CD4-positive, alpha-beta memory T cell (primary cell): ENCODE measurements around the gene FKBP9. TPM values are rescaled to one million over a fixed set of nuclear protein-coding genes. Genes with fewer than 3 reads are reported as not detected.
"Not testable (repeated sequence)": the region's sequence is repeated elsewhere in the genome, so short reads cannot be mapped to it uniquely, and the experiment has no call there.

ENCODE experiments used
- CTCF ChIA-PET: fragments of 350-600 bp; sonication (Branson Sonifier 250); formaldehyde crosslinking; loops from one replicate; lab custom pipeline; 2021; ENCODE audit warnings: inconsistent platforms; ENCODE audit not compliant: partially characterized antibody; lab: Charles Lee
- POLR2A ChIA-PET: fragments of 350-600 bp; sonication (Branson Sonifier 250); formaldehyde crosslinking; loops from one replicate; lab custom pipeline; 2021; ENCODE audit not compliant: partially characterized antibody; lab: Charles Lee
- DNase-seq, 5 donors: peaks; one replicate each; pipeline versions ENCODE4 v3.0.0 to v3.0.0-alpha.2; 2020 to 2022; ENCODE audit warnings: mixed read lengths in 1 of 5
- H3K27ac ChIP-seq: one replicate; pipeline ENCODE4 v1.7.0; 2013; ENCODE audit warnings: low read depth, low read length
- H3K27me3 ChIP-seq: 2 replicates; pipeline ENCODE4 v1.7.0; 2013; ENCODE audit warnings: mild to moderate bottlenecking, low read length, moderate library complexity; ENCODE audit not compliant: insufficient read depth
- H3K36me3 ChIP-seq: 2 replicates; pipeline ENCODE4 v1.7.0; 2013; ENCODE audit warnings: mild to moderate bottlenecking, low read length, moderate library complexity; ENCODE audit not compliant: insufficient read depth
- H3K4me1 ChIP-seq: 2 replicates; pipeline ENCODE4 v1.7.0; 2013; ENCODE audit warnings: mild to moderate bottlenecking, low read length, moderate library complexity; ENCODE audit not compliant: insufficient read depth
- H3K4me3 ChIP-seq, 2 donors: one replicate each; pipeline ENCODE4 v1.7.0; 2013; ENCODE audit warnings: low read length in 2 of 2, mild to moderate bottlenecking in 1 of 2
- H3K9me3 ChIP-seq, 2 donors: one replicate each; pipeline ENCODE4 v1.7.0; 2013; ENCODE audit warnings: low read length in 2 of 2, control low read depth in 1 of 2; ENCODE audit not compliant: control insufficient read depth in 1 of 2
- H3K27ac Mint-ChIP-seq, 7 donors: one replicate each; pipeline ENCODE4 v1.8.0; 2020 to 2021; ENCODE audit warnings: mixed read lengths in 7 of 7, mild to moderate bottlenecking in 6 of 7, inconsistent platforms in 3 of 7, moderate library complexity in 3 of 7
- H3K27me3 Mint-ChIP-seq, 2 donors: one replicate each; pipeline ENCODE4 v1.8.0; 2020 to 2021; ENCODE audit warnings: mixed read lengths in 2 of 2
- H3K36me3 Mint-ChIP-seq, 2 donors: one replicate each; pipeline ENCODE4 v1.8.0; 2020 to 2021; ENCODE audit warnings: mixed read lengths in 2 of 2, inconsistent platforms in 1 of 2, mild to moderate bottlenecking in 1 of 2
- H3K4me1 Mint-ChIP-seq, 4 donors: one replicate each; pipeline ENCODE4 v1.8.0; 2020 to 2021; ENCODE audit warnings: mixed read lengths in 4 of 4, mild to moderate bottlenecking in 1 of 4
- H3K4me3 Mint-ChIP-seq, 8 donors: one replicate each; pipeline ENCODE4 v1.8.0; 2020 to 2021; ENCODE audit warnings: mixed read lengths in 8 of 8, mild to moderate bottlenecking in 7 of 8, moderate library complexity in 6 of 8, inconsistent platforms in 3 of 8
- H3K9me3 Mint-ChIP-seq, 8 donors: one replicate each; pipeline ENCODE4 v1.8.0; 2020 to 2021; ENCODE audit warnings: mixed read lengths in 8 of 8, mild to moderate bottlenecking in 5 of 8, inconsistent platforms in 3 of 8, moderate library complexity in 1 of 8
- intact Hi-C: fragments of 100-400 bp; cut with micrococcal nuclease; formaldehyde crosslinking; loops from one replicate; pipeline ENCODE4 v1.15.1; 2023
- polyA plus RNA-seq, 2 donors: library from polyadenylated mRNA; unstranded; fragments of 300-500 nt; fragmentation: Illumina TruSeq; gene quantifications; one replicate each; pipeline ENCODE4 v1.2.3, GENCODE V29; 2021
- total RNA-seq, 2 experiments: library from RNA; stranded (reverse); gene quantifications; one replicate each; pipeline ENCODE4 v1.2.3, GENCODE V29; 2021

Gene FKBP9
- total and polyA plus RNA-seq, 4 experiments from 2014 or later = 0.32 to 0.35 TPM; not detected in 2

DNA sequence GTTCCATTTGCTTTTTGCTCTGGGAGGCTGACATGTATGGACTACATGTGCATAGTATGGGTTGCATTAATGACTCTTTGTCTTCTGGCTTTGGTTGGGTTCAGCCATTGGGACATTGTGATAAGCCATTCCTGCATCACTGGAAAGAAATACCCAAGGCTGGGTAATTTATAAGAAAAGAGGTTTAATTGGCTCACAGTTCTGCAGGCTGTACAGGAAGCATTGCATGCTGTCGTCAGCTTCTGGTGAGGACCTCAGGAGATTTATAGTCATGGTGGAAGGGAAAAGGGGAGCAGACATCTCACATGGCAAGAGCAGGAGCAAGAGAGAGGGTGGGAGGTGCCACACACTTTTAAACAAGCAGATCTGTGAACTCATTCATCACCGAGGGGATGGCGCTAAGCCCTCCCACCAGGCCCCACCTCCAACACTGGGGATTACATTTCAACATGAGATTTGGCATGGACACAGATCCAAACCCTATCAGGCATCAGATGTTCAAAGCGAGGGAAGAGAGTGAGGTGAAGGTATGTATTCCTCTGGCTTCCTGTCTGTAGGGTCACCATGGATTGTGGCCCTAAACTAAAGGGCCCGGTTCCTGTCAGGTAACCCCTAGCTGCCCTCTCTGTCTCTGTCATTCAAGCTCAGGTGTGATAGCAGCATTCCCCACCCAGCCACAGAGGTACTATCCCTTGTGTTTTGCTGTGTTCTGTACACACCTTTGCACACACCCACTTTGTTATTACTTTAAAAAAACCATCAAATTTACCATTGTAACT is 9.4 kb downstream of the FKBP9 start:
- H3K27ac ChIP-seq, H3K4me1 ChIP-seq, DNase-seq, H3K4me1 Mint-ChIP-seq, H3K9me3 Mint-ChIP-seq, intact Hi-C loops, H3K9me3 ChIP-seq, POLR2A ChIA-PET, H3K36me3 ChIP-seq, H3K4me3 Mint-ChIP-seq, H3K27me3 ChIP-seq, H3K27me3 Mint-ChIP-seq, H3K27ac Mint-ChIP-seq, H3K36me3 Mint-ChIP-seq, H3K4me3 ChIP-seq: not testable (repeated sequence)
- CTCF ChIA-PET = interaction anchor here (2.8 kb wide), 2 partner anchors 82 to 120 kb away, joined by 10 to 14 read pairs; no protein-coding TSS in a partner anchor

DNA sequence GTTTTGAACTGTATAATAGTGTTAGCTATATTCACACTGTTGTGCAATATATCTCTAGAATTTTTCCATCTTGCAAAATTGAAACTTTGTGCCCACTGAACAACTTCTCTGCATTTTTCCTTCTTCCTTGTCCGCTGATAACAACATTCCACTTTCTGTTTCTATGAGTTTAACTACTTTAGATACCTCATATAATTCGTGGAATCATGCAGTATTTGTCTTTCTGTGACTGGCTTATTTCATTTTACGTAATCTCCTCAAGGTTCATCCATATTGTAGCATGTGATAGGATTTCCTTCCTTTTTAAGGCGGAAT is 10.0 kb downstream of the FKBP9 start:
- H3K36me3 Mint-ChIP-seq, DNase-seq, H3K4me1 ChIP-seq, CTCF ChIA-PET, H3K27me3 Mint-ChIP-seq, H3K9me3 Mint-ChIP-seq, H3K4me3 Mint-ChIP-seq, intact Hi-C loops, H3K4me1 Mint-ChIP-seq, POLR2A ChIA-PET, H3K4me3 ChIP-seq, H3K9me3 ChIP-seq, H3K36me3 ChIP-seq, H3K27me3 ChIP-seq, H3K27ac ChIP-seq: not testable (repeated sequence)
- H3K27ac Mint-ChIP-seq = peak overlapping the region in 1 of 7 donors; percentile 61

DNA sequence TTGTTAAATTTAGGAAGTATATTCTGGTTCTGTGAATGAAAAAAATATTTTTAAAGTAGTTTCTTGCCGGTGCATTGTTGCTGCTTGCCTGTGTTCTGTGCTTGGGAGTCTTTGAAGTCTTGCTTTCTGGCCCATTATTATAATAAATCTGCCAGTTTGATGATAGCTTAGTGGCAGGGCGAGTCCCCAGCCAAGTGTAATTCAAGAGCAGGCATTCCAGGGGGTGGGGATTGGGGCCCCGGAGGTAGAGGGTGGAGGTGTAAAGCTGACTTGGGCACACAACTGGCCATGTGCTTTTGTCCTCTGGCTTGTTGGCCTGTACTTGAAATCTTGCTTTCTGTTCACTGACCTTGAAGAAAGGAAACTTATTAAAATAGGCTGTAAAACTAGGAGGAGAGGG is 14.7 kb downstream of the FKBP9 start:
- CTCF ChIA-PET, H3K4me1 ChIP-seq, H3K36me3 Mint-ChIP-seq, H3K27me3 ChIP-seq, H3K9me3 ChIP-seq, intact Hi-C loops, H3K27ac Mint-ChIP-seq, DNase-seq, H3K27ac ChIP-seq, H3K27me3 Mint-ChIP-seq, H3K9me3 Mint-ChIP-seq, H3K4me3 Mint-ChIP-seq, H3K36me3 ChIP-seq, H3K4me1 Mint-ChIP-seq, H3K4me3 ChIP-seq, POLR2A ChIA-PET: not testable (repeated sequence)

DNA sequence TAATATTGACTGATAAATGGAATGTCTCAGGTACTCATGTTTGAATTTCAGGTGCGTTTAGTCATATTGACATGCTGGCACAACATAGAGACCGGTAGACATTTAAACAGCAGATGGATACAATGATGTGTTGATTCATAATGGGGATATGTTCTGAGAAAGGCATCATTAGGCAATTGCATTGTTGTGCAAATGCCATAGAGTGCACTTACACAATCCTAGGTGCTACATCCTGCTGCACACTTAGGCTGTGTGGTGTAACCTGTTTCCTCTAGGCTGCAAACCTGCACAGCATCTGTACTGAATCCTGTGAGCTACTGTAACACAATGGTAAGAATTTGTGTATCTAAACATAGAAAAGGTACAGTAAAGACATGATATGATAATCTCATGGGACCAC is 19.9 kb downstream of the FKBP9 start:
- H3K27ac Mint-ChIP-seq, H3K4me1 Mint-ChIP-seq, H3K4me3 Mint-ChIP-seq, CTCF ChIA-PET, H3K27ac ChIP-seq, DNase-seq, H3K36me3 Mint-ChIP-seq, H3K36me3 ChIP-seq, H3K27me3 Mint-ChIP-seq, H3K9me3 Mint-ChIP-seq, POLR2A ChIA-PET, intact Hi-C loops, H3K9me3 ChIP-seq, H3K4me1 ChIP-seq, H3K27me3 ChIP-seq, H3K4me3 ChIP-seq: not testable (repeated sequence)

DNA sequence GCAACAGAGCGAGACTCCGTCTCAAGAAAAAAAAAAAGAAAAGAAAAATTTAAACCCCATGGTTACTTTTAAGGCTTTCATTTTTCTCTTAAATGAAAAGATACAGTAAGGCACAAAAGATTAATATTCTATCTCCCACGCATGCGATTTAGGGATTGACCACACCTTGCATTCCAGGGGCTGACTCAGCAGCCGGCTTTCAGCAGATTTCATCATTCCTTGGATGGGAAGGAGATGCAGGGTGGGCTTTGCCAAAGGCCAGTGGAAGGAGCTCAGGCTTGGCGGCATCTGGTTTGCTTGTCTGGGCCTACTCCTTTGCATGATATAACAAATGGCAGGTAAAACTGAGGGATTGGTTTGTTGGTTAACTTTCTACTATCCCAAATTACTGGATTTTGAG is 22.0 kb downstream of the FKBP9 start:
- DNase-seq, H3K27me3 ChIP-seq, intact Hi-C loops, H3K4me3 Mint-ChIP-seq, H3K9me3 Mint-ChIP-seq, H3K4me3 ChIP-seq, H3K27ac Mint-ChIP-seq, H3K36me3 Mint-ChIP-seq, H3K36me3 ChIP-seq, CTCF ChIA-PET, H3K27ac ChIP-seq, POLR2A ChIA-PET, H3K4me1 Mint-ChIP-seq, H3K4me1 ChIP-seq, H3K9me3 ChIP-seq, H3K27me3 Mint-ChIP-seq: not testable (repeated sequence)

DNA sequence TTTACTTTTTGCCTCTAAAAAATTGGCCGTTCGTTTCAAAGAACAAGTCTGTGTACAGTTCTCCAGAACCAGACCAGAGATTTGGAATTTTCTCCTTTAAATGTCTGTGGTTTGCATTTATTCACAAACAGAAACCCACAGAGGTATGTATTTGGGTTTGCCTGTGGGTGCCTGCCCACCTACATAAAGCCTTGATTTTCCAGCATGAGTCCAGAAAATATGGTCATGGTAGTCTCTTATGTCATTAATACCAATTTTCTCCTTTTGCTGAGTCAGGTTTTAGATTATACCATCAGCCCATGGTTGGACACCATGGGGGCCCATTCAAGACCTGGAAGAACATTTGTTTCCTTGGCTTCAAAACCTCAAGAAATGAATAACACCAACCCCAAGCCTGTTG is 22.7 kb downstream of the FKBP9 start:
- H3K9me3 Mint-ChIP-seq, CTCF ChIA-PET, H3K36me3 Mint-ChIP-seq, H3K4me1 Mint-ChIP-seq, H3K27me3 ChIP-seq, H3K4me3 Mint-ChIP-seq, H3K4me3 ChIP-seq, H3K27ac Mint-ChIP-seq, H3K27me3 Mint-ChIP-seq, DNase-seq, intact Hi-C loops, POLR2A ChIA-PET, H3K36me3 ChIP-seq, H3K4me1 ChIP-seq, H3K9me3 ChIP-seq, H3K27ac ChIP-seq: not testable (repeated sequence)

DNA sequence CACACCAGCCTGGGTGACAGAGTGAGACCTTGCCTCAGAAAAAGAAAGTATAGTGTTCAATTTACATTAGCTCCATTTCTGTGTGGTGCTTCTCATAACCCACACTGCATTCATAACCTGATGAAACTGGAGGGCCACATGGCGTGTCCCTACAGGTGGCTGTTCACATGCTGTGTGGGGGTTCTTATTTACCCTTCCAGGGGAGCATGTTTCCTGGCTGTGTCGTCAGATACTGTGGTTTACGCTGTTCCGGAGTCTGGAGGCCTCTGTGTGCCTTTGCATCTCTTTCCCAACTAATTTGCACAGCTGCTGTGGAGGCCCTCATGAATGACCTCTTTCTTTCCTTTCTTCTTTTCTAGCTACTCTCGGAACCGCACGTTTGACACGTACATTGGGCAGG is 30.9 kb downstream of the FKBP9 start:
- H3K36me3 ChIP-seq, H3K4me1 ChIP-seq, POLR2A ChIA-PET, H3K9me3 ChIP-seq, H3K9me3 Mint-ChIP-seq, H3K27me3 Mint-ChIP-seq, H3K27ac Mint-ChIP-seq, intact Hi-C loops, DNase-seq, H3K4me3 ChIP-seq, H3K4me3 Mint-ChIP-seq, H3K27ac ChIP-seq, H3K27me3 ChIP-seq, H3K36me3 Mint-ChIP-seq, CTCF ChIA-PET: not testable (repeated sequence)
- peaks cover 4 to 25% (median 14%) of the 10 kb centered on the region in 4 donors for H3K4me1 Mint-ChIP-seq

DNA sequence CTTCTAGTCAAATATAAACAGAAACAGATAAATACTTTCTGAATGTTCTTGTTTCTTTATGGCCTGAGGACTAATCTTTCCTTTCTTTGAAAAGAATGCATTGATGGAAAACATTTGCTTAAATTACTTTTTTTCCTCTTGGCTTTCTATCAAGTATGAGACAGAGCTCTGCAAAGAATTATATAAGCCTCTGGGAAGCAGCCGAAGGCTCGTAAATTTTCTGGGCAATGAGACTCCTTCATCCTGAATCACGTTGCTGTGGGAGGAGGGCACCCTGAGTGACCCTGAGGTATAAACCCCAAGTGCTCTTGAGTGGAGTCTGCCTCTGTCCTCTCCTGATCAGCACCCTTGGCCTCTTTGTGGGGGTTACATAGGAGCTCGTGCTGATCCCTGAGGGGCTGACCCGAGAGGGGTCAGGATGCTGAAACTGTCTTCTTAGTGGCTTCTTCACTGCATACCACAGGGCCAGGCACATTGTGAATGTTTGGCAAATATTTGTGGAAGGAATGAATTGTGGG is 33.9 kb downstream of the FKBP9 start:
- peaks cover 6 to 29% (median 16%) of the 10 kb centered on the region in 4 donors for H3K4me1 Mint-ChIP-seq
- H3K27me3 Mint-ChIP-seq, H3K4me1 ChIP-seq, H3K9me3 ChIP-seq, H3K27ac Mint-ChIP-seq, H3K4me3 Mint-ChIP-seq, H3K36me3 Mint-ChIP-seq, POLR2A ChIA-PET, CTCF ChIA-PET, intact Hi-C loops, H3K9me3 Mint-ChIP-seq, H3K27ac ChIP-seq, H3K27me3 ChIP-seq, H3K36me3 ChIP-seq, H3K4me3 ChIP-seq, DNase-seq: not testable (repeated sequence)
